OCI-LY3 (cell line): ENCODE data around the gene TRANK1.

Experiments
- CTCF ChIP-seq: fragments of 200-600, 300-600 bp; sonication (generic); IDR thresholded peaks from 2 replicates; pipeline ENCODE4 v1.5.1; 2014; ENCODE audit warnings: antibody characterized with exemption, low read length, low read depth
- EZH2phosphoT487 ChIP-seq: fragments of 200-600 bp; shearing (Covaris generic); IDR thresholded peaks from 2 replicates; pipeline ENCODE4 v1.6.1; 2018; ENCODE audit warnings: antibody characterized with exemption, mixed run types, low read depth

- TF ChIP-seq CTCF (no peak), EZH2phosphoT487 (no peak)
These were observed 16.6 kb downstream of the TRANK1 start for GRCh38 chr3:36928220-36928619.
